Keratinocyte (primary cell): ENCODE results near the gene FBXO38. TPM values are rescaled to one million over a fixed set of nuclear protein-coding genes. Genes with fewer than 3 reads are reported as not detected.

ENCODE experiments used
- DNase-seq: peaks from one replicate; pipeline ENCODE4 v3.0.0-alpha.2; 2011; ENCODE audit warnings: low read depth, missing footprints, low spot score
- FAIRE-seq: peaks from 2 replicates; lab custom pipeline; 2011; peaks lifted over from hg19 to GRCh38; lab: Jason Lieb, UNC
- H2AFZ ChIP-seq: 2 replicates; pipeline ENCODE4 v1.6.0; 2012; ENCODE audit warnings: low read length, control low read depth, inconsistent platforms; ENCODE audit not compliant: control insufficient read depth
- H3K27ac ChIP-seq: 2 replicates; pipeline ENCODE4 v1.5.1; 2011; ENCODE audit warnings: low read length; ENCODE audit not compliant: control insufficient read depth, insufficient read depth
- H3K27me3 ChIP-seq: 3 replicates; pipeline ENCODE4 v1.6.0; 2011; ENCODE audit warnings: low read length; ENCODE audit not compliant: control insufficient read depth, insufficient read depth; ENCODE audit errors: extremely low read depth
- H3K36me3 ChIP-seq, 2 experiments: 2 replicates in 1 of 2; 3 replicates in 1 of 2; pipeline ENCODE4 v1.5.1; 2011; ENCODE audit warnings: low read length in 2 of 2, mild to moderate bottlenecking in 1 of 2; ENCODE audit not compliant: control insufficient read depth in 2 of 2, insufficient read depth in 2 of 2; ENCODE audit errors: extremely low read depth in 1 of 2
- H3K4me1 ChIP-seq: 3 replicates; pipeline ENCODE4 v1.5.1; 2011; ENCODE audit warnings: low read length; ENCODE audit not compliant: control insufficient read depth, insufficient read depth; ENCODE audit errors: extremely low read depth
- H3K4me2 ChIP-seq: 3 replicates; pipeline ENCODE4 v1.6.0; 2011; ENCODE audit warnings: low read depth, low read length; ENCODE audit not compliant: control insufficient read depth, insufficient read depth; ENCODE audit errors: extremely low read depth
- H3K4me3 ChIP-seq, 3 experiments: fragments of 200-600 bp in 1 of 3; sonication (generic) in 1 of 3; 2 replicates in 2 of 3; 3 replicates in 1 of 3; pipeline ENCODE4 v1.5.1; 2011 to 2016; ENCODE audit warnings: low read length in 3 of 3, mild to moderate bottlenecking in 3 of 3, control low read depth in 2 of 3, inconsistent platforms in 1 of 3, low read depth in 1 of 3, mixed read lengths in 1 of 3, mixed run types in 1 of 3, moderate library complexity in 1 of 3; ENCODE audit not compliant: control insufficient read depth in 2 of 3, insufficient read depth in 2 of 3; ENCODE audit errors: extremely low read depth in 1 of 3
- H3K79me2 ChIP-seq: 2 replicates; pipeline ENCODE4 v1.6.0; 2012; ENCODE audit warnings: low read length; ENCODE audit not compliant: control insufficient read depth, insufficient read depth
- H3K9ac ChIP-seq: 3 replicates; pipeline ENCODE4 v1.6.0; 2011; ENCODE audit warnings: low read length; ENCODE audit not compliant: control insufficient read depth, insufficient read depth; ENCODE audit errors: extremely low read depth
- H3K9me1 ChIP-seq: 3 replicates; pipeline ENCODE4 v1.6.0; 2011; ENCODE audit warnings: low read length; ENCODE audit not compliant: control insufficient read depth, insufficient read depth; ENCODE audit errors: extremely low read depth
- H3K9me3 ChIP-seq: 2 replicates; pipeline ENCODE4 v1.5.1; 2012; ENCODE audit warnings: low read depth, low read length; ENCODE audit not compliant: control insufficient read depth
- H4K20me1 ChIP-seq: 3 replicates; pipeline ENCODE4 v1.6.0; 2011; ENCODE audit warnings: low read length; ENCODE audit not compliant: control insufficient read depth, insufficient read depth; ENCODE audit errors: extremely low read depth
- CTCF ChIP-seq, 3 experiments: IDR thresholded peaks in 1 of 3; conservative IDR thresholded peaks in 1 of 3; optimal IDR thresholded peaks in 1 of 3; 2 replicates in 2 of 3; 3 replicates in 1 of 3; pipeline versions ENCODE3 to v1.5.1; 2011; ENCODE audit warnings: low read length in 3 of 3, mild to moderate bottlenecking in 3 of 3, moderate library complexity in 2 of 3, control low read depth in 1 of 3, inconsistent platforms in 1 of 3; ENCODE audit not compliant: insufficient read depth in 2 of 3; ENCODE audit errors: extremely low read depth in 1 of 3
- EZH2 ChIP-seq: IDR thresholded peaks from one replicate; pipeline ENCODE4 v1.6.1; 2012; ENCODE audit warnings: inconsistent platforms, mild to moderate bottlenecking, low read length, moderate library complexity
- dilution Hi-C: fragments of 300-500 bp; cut with MboI; formaldehyde crosslinking; loops from one replicate; pipeline ENCODE4 v1.7.0; 2020; ENCODE audit warnings: low sequenced_read_pairs; ENCODE audit not compliant: extremely low pct_ligation_motif_present
- polyA plus RNA-seq, 5 experiments: library from polyadenylated mRNA; depleted of rRNA in 3 of 5; stranded (reverse) in 3 of 5; stranded (forward) in 1 of 5; unstranded in 1 of 5; fragments of >200 nt; gene quantifications; 1 replicate in 1 of 5; 2 replicates in 3 of 5; 3 replicates in 1 of 5; pipeline versions ENCODE4 v1.2.1 to v1.2.3, GENCODE V29; 2011 to 2012; ENCODE audit warnings: missing spikeins in 2 of 5, low read depth in 1 of 5, low replicate concordance in 1 of 5

Gene FBXO38
- polyA plus RNA-seq, 1 donor (not counting 4 experiments of a cell fraction or from before 2014, with no cell fraction given), result 30.4 TPM

DNA sequence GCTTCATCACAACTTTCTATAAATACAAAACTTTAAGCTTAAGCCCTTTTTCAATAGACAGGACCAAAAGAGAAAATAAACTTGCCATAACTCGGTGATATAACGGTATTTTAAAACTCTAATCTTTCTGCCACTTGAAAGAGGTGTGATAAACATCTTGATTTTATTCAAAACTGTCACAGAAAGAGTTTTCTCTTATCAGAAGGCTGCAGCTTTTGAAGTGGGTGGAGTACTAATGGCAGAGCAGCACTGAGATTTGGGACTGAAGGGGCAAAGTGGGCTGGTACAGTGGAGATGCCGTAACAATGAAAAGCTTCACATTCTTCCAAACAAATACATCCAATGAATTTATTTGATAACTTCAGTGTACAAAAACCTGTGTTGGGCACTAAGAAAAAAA lies 92.5 kb downstream of the FBXO38 start:
- no peaks in the 10 kb centered on the region for H3K4me1 ChIP-seq
- no peak overlapping the region for H3K9ac ChIP-seq
- H3K9me1 ChIP-seq, result no peaks in the 10 kb centered on the region
- DNase-seq (no peak), FAIRE-seq (no peak)
- H3K27me3 ChIP-seq, result no peaks in the 10 kb centered on the region
- no peak overlapping the region for H3K27ac ChIP-seq
- dilution Hi-C loops, result no loop called here
- H3K4me2 ChIP-seq, result no peak overlapping the region
- no peaks in the 10 kb centered on the region for H3K9me3 ChIP-seq
- H2AFZ ChIP-seq, result no peak overlapping the region
- no peaks in the 10 kb centered on the region for H3K36me3 ChIP-seq
- no peaks in the 10 kb centered on the region for H3K79me2 ChIP-seq
- TF ChIP-seq CTCF (optimal IDR thresholded peaks at IDR 0.05 in 1 of 3, IDR thresholded peaks at IDR 0.05 in 1 of 3, conservative IDR thresholded peaks at IDR 0.05 in 1 of 3; ENCODE audit: extremely low read depth in 1 of 3, insufficient read depth in 2 of 3, low read length in 3 of 3), result no peak
- TF ChIP-seq EZH2, result no peak
- no peaks in the 10 kb centered on the region for H4K20me1 ChIP-seq
- no peak overlapping the region for H3K4me3 ChIP-seq

GRCh38 chr5:148477429-148477828 lies 93.7 kb downstream of the FBXO38 start:
- H3K36me3 ChIP-seq, result no peaks in the 10 kb centered on the region
- no peak overlapping the region for H2AFZ ChIP-seq
- no peaks in the 10 kb centered on the region for H4K20me1 ChIP-seq
- H3K79me2 ChIP-seq, result no peaks in the 10 kb centered on the region
- no peaks in the 10 kb centered on the region for H3K27me3 ChIP-seq
- FAIRE-seq, result no peak
- dilution Hi-C loops, result no loop called here
- H3K4me3 ChIP-seq, result no peak overlapping the region
- no peak overlapping the region for H3K27ac ChIP-seq
- no peak overlapping the region for H3K4me2 ChIP-seq
- no peak for DNase-seq
- H3K9ac ChIP-seq, result no peak overlapping the region
- no peaks in the 10 kb centered on the region for H3K4me1 ChIP-seq
- H3K9me3 ChIP-seq, result no peaks in the 10 kb centered on the region
- H3K9me1 ChIP-seq, result no peaks in the 10 kb centered on the region
- TF ChIP-seq EZH2 (no peak), CTCF (optimal IDR thresholded peaks at IDR 0.05 in 1 of 3, IDR thresholded peaks at IDR 0.05 in 1 of 3, conservative IDR thresholded peaks at IDR 0.05 in 1 of 3; ENCODE audit: extremely low read depth in 1 of 3, insufficient read depth in 2 of 3, low read length in 3 of 3) (no peak)
